GM18867 (cell line): ENCODE results near the gene MLH3.
"Not testable (repeated sequence)": the region's sequence is repeated elsewhere in the genome, so short reads cannot be mapped to it uniquely, and the experiment has no call there.

Source experiments
- ATAC-seq: cut with Tn5 transposase; IDR thresholded peaks from one replicate; pipeline ENCODE4 v1.9.1; 2021; ENCODE audit warnings: mild to moderate bottlenecking, moderate library complexity; ENCODE audit not compliant: unreplicated experiment

Gene MLH3

DNA sequence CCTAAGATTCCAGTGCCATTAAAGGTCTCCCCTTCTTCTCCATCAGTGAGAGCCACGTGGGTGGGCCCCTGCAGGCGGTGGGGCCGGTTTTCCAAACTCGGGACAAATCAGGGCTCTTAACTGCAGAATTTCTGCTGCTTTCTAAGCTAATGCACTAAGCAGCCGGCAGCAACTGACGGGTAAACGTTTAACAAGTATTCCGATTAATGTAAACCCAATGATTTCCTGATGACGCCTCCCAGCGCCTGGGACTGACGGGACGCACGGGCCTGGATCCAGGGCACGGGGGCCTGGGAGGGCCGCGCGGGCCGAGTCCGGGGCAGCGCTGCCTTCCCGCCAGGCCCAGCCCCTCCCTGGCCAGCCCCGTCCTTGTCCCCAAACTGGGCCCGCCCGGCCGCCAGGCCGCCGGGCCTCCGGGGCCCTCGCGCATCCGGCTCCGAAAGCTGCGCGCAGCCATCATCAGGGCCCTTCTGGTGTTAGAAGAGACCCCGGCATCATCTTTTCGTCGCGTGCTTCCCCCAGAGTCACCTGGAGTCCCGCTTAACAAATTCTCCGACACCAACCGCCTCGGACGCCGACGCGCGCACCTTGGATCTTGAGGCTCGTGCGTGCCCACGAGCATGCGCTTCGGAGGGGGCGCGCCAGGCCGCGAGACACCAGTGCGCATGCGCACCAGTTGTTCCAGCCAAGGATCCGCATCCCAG lies at the start of gene MLH3:
Gene MLH3, minus strand, starts transcription at position 616 of the 704 bp plus-strand sequence. CDS start 1,812 bp downstream, outside the sequence.
- peak; percentile 77 for ATAC-seq

- ATAC-seq: no peak
These were observed 47.4 kb upstream of the MLH3 start for GRCh38 chr14:75098682-75099081.

- no peak for ATAC-seq
These were observed 46.9 kb upstream of the MLH3 start for GRCh38 chr14:75098212-75098611.

DNA sequence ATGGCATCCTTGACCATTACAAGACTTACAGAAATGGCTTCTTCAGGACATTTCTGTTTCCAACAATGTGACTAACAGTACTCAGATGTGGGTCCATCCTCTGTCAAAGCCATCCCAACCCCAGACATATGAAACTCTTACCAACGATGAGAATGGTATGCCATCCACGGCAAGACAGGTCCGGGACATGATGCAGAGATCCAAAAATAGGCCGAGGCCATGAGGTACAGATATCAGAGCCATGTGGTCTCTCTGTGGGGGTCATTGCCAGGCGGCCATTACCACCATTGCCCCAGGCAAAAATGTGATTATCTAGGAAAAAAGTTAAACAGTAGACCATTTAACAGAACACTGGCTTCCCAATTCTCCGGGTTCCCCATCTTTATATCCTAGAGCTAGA lies 45.7 kb upstream of the MLH3 start:
- no peak for ATAC-seq

DNA sequence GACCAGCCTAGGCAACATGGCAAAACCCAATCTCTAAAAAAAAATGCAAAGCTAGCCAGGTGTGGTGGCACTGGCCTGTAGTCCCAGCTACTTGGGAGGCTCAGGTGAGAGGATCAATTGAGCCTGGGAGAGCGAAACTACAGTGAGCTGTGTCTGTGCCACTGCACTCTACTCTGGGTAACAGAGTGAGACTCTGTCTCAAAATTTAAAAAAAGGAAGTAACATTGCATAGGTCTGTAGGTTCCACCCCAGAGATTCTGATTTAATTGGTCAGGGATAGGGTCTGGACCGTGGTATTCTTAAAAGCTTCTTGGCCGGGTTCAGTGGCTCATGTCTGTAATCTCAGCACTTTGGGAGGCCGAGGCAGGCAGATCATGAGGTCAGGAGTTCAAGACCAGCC lies 44.4 kb upstream of the MLH3 start:
- no peak for ATAC-seq

DNA sequence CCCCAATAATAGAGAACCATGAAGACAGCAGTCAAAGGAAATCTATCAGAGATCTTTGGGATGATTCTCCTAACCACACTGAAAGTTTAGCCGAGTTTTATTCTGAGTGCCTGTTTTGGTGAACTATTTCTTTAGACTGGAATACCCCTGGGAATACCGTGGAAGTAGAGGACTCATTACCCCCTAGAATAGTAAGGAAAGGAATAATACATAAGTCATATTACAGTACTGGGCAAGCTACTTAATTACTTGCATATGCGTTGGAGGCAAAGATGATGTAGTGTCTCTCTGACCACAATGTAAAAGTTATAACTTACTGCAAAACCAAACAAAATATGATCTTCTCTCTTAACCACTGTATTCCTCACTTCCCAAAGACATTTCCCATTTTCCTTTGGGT lies 43.6 kb upstream of the MLH3 start:
- ATAC-seq: no peak

- ATAC-seq: no peak
These were observed 41.4 kb upstream of the MLH3 start for GRCh38 chr14:75092698-75093097.

DNA sequence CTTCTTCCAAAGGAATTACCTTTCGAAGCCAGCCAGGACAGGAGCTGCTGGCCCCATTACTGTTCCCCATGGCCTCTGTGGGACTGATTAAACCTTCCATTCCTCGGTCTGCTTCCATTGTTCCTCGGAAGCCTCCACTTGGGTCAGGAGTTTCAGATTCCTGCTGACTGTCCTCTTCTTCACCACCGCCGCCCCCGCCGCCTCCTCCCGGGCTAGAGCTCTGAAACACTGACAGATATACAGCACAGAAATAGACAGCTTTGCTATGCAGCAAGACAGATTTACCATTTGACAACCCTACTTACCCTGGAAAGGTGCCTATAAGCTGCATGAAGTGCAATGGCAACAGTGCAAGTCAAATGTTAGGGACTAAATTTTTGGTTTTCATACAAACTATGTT lies 40.0 kb upstream of the MLH3 start:
- ATAC-seq: no peak

DNA sequence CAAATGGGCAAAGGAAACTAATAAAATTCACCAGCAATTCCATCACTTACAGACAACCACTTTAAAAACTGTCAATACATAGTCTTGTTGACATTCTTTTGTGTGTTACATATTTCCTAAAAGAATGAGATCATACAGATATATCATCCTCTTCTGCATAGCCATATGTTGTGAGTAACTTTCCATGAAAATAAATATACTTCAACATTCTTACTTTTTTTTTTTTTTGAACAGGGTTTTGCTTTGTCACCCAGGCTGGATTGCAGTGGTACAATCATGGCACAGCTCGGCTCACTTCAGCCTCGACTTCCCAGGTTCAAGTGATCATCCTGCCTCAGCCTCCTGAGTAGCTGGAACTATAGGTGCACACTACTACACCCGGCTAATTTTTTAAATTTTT lies 39.1 kb upstream of the MLH3 start:
- ATAC-seq: no peak

- ATAC-seq: no peak
These were observed 37.5 kb upstream of the MLH3 start for GRCh38 chr14:75088566-75089373.

DNA sequence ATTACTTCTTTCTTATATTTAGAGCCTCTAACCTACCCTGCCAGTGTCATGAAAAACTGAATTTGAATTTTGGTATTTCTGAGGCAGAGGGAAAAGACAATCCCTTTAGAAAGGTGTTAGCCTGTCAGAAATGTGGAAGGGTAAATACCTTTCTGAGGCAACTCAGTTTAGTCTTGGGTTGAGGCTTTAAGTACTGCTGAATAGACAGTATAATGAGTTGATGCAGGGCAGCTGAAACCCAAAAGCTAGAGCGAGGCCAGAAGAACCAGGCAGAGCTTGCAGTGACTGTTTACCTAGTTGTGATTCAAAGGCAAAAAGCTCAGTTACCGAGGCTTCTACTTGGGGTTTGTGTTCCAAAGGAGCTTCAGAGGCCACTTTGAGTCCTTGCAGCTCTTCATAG lies 36.9 kb upstream of the MLH3 start:
- ATAC-seq: no peak

GRCh38 chr14:75084513-75084912 lies 33.2 kb upstream of the MLH3 start:
- no peak for ATAC-seq

DNA sequence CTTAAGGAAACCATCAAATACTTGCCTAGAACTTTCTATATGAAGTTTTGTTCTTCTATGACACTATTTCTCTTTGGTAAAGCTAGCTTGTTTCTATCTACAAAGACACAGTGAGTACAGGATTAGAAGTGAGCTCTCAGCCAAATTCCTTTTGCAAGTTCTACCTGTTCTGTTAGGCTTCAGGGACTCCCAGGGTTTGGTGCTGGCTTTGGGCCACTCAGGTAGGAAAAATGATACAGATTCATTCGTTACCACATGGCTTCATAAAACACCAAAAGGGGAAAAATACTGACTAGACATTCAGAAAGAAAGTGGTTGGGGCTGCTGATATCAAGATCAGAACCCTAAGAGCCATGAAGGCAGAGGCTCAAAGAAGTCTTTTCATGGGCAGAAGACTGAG lies 32.0 kb upstream of the MLH3 start:
- no peak for ATAC-seq

DNA sequence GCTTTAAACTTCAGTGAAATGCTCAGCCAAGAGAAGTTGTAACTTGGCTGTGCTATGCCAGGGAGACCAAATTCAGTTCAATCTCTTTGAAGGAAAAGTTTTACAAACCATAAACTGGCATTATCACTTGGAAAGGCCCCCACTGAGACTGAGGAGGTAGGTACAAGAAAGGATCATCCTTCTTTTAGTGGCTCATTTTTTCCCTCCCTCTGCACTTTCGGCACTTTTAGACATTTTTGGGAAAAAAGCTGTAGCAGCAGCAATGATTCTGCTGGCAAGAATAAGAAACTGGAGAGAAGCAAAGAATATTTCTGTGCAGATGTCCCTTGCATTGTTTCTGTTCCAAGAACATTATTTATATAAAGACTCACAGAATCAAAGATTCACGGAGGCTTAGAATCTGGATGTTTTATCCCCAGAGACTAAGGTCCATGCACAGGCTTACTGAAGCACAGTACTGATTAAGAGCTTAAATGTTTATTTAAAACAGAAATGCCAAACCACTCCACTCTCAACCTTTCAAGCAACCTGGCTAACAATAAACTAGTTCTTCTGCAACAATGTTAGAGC lies 30.5 kb upstream of the MLH3 start:
- no peak for ATAC-seq

DNA sequence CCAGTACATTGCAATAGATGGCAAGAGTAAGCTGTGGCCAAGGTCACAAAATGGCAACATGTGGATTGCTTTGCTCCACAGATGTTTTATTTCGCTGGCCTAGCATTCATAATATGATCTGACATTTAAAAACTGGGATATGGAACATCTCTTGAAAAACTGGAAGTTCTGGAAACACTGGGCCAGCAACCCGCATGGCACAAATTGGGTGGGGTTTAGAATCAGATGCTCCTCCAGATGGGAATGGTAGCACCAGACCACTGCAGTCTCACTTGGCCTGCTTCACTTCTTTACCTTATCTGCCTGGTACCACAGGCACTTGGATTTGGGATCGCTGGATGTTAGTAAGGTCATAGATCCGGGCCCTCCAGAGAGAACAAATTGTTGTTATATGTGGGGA lies 28.3 kb upstream of the MLH3 start:
- no peak for ATAC-seq

- no peak for ATAC-seq
These were observed 26.5 kb upstream of the MLH3 start for GRCh38 chr14:75077794-75078193.

DNA sequence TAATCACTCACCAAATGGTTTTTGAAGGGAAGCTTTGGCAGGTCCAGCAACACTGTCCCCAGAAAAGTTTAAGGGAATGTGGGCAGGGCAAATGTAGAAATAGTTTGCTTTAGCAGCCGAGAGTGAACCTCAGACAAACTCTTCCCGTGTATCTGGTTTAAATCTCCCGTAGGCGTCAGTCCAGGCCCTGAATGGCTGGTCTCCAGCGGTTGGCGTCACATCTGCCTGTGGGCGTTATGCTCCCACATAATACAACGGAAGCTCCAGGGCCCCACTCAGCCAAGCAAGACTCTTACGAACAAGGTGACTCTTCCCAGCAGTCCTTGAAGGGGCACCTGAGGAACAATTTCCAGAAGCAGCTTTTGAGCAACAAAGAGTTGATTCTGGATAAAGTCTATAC lies 19.1 kb upstream of the MLH3 start:
- ATAC-seq: no peak

DNA sequence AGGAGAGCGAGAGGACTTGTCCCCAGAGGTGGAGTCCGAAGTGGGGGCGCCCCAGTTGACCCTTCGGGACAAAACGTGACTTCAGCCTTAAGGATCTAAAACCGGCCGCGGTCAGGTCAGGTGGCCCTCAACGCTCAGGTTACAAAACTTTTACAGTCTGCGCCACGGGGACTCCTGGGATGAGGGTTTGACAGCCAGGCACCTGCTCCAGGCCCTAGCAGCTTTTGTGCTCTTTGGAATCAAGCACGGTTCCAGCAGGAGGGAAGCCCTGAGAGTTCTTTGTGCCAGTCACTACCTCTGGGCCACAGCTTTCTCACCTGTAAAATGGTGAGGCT lies 18.5 kb upstream of the MLH3 start:
- no peak for ATAC-seq

- peak; percentile 75 for ATAC-seq
These were observed 18.0 kb upstream of the MLH3 start, which contains the start of gene ZC2HC1C for GRCh38 chr14:75069121-75069810. TSS of gene ZC2HC1C (plus strand) at chr14:75069641. CDS start at chr14:75070574, 933 bp downstream.

DNA sequence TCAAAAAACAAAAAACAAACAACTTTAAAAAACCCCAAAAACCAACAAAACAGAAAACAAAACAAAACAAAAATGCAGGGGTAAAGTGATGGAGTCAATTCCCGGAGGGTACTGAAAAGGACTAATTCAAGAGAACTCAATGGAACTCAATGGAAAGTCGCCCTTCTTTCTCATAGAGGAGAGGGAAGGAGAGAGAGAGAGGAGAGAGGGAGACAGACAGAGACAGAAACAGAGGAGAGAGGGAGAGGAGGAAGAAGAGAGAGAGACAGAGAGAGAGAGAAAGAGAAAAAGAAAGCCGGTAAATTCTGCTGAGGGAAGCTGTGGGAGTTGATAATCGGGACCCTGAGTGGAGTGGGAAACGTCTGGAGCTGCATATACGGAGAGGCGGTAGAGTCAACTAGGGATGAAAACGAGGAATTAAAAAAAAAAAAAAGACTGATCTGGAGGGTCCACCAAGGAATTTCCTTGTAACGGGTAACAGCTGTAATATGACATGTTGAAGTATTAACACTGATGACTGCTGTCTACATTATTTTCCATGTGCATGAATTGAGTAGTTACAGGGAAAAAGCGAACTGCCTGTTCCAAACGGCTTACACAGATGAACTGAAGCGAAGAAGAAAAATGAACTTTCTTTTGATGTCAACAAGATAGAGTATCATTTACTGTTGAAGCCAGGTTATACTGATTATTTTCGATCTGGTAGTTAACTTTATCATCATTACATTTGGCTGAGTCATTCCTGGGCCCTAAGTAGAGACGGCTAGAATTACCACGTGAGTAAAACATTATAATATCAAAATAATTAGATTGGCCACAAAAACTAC lies 17.2 kb upstream of the MLH3 start:
- ATAC-seq: peak; percentile 12

DNA sequence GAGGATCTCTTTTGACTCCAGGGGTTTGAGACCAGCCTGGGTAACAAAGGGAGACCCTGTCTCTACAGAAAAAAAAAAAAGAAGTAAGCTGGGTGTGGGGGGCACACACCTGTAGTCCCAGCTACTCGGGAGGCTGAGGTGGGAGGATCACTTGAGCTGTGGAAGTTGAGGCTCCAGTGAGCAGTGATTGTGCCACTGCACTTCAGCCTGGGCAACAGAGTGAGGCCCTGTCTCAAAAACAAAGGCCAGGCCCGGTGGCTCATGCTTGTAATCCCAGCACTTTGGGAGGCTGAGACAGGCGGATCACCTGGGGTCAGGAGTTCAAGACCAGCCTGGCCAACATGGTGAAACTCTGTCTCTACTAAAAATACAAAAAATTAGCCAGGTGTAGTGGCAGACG lies 16.5 kb upstream of the MLH3 start:
- ATAC-seq: not testable (repeated sequence)
